ENCODE data around the gene KCNA2.

The KCNA2 gene

DNA sequence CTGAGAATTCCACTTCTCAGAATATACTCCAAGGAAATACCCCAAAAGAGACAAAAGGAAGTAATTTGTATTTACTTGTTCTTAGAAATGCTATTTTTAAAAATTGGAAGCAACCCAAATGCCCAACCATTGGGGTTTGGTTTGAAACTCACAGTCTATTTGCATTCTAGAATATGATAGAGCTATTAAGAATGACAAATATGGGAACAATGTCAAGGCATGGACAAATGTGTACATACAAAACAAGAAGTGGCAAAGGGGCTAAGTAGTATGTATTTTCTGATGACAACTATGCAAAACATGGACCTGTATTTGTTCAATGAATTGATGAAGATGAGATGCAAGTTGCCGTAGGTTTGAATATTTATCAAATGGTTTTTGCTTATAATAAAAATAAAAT is 32.8 kb downstream of the KCNA2 start:
- no peak overlapping the region for H3K4me3 ChIP-seq (ENCODE audit: low read length)
- no peak for DNase-seq (ENCODE audit: low read depth)
- TF ChIP-seq, protein P1, sequence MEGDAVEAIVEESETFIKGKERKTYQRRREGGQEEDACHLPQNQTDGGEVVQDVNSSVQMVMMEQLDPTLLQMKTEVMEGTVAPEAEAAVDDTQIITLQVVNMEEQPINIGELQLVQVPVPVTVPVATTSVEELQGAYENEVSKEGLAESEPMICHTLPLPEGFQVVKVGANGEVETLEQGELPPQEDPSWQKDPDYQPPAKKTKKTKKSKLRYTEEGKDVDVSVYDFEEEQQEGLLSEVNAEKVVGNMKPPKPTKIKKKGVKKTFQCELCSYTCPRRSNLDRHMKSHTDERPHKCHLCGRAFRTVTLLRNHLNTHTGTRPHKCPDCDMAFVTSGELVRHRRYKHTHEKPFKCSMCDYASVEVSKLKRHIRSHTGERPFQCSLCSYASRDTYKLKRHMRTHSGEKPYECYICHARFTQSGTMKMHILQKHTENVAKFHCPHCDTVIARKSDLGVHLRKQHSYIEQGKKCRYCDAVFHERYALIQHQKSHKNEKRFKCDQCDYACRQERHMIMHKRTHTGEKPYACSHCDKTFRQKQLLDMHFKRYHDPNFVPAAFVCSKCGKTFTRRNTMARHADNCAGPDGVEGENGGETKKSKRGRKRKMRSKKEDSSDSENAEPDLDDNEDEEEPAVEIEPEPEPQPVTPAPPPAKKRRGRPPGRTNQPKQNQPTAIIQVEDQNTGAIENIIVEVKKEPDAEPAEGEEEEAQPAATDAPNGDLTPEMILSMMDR (conservative IDR thresholded peaks at IDR 0.05; ENCODE audit: low read depth, low read length) = no peak

DNA sequence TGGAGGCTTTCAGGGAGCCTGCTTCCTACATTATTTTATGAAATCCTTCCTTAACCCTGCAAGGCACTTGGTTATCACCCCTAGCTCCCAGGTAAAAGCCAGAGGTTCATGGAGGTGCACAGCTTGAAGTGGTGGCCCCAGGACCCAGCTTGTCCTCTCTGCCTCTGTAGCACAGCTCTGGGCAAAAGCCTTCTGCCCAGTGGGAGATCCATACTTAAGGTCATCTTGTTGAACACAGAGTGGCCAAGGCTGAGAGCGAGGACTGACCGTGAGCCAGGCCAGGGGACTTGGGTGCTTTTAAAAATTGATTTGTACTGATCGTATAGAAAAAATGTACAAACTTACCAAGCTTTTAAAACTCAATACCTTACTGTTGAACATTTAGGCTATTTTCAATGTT is 33.4 kb downstream of the KCNA2 start:
- TF ChIP-seq, protein P1 (conservative IDR thresholded peaks at IDR 0.05; ENCODE audit: low read depth, low read length) = no peak
- no peak for DNase-seq (ENCODE audit: low read depth)
- H3K4me3 ChIP-seq (ENCODE audit: low read length) = no peak overlapping the region

DNA sequence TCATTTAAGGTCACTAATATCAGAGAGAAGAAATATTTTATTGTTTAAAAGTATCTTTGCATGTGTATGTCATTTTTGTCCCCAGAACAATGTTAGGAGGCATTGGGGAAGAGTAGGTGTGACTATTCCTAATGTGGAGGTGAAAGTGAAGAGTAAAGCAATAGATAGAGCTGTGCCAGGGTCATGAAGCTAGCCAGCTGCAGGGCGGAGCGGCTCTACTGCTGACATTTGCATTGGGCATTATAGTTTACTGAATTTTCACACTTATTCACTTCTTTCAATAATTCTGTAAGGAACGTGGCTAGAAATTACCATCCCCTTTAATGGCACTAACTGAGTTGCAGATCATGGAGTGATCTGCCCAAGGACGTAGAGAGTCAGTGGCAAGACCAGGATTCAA is 35.3 kb downstream of the KCNA2 start:
- TF ChIP-seq, protein P1 (conservative IDR thresholded peaks at IDR 0.05; ENCODE audit: low read depth, low read length) = no peak
- H3K4me3 ChIP-seq (ENCODE audit: low read length) = no peak overlapping the region
- DNase-seq (ENCODE audit: low read depth) = no peak

DNA sequence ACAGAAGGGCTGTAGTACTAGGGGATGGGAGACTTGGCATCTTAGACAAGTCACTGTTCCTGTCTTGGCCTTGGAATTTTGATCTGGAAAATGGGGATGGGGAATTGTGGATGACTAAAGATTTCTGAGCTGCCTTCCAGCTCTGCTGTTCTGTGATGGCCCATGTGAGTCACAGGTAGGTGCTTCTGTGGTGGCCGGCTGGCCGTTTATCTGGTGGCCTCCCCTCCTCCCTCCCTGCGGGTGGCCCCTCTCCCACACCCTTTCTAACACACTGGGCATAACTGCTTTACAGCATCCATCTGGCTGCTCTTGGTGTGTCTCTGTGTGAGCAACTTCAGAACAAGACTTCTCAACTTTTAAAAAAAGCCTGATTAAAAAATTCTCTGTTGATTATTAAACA is 35.9 kb downstream of the KCNA2 start:
- no peak overlapping the region for H3K4me3 ChIP-seq (ENCODE audit: low read length)
- TF ChIP-seq, protein P1 (conservative IDR thresholded peaks at IDR 0.05; ENCODE audit: low read depth, low read length) = no peak
- no peak for DNase-seq (ENCODE audit: low read depth)

DNA sequence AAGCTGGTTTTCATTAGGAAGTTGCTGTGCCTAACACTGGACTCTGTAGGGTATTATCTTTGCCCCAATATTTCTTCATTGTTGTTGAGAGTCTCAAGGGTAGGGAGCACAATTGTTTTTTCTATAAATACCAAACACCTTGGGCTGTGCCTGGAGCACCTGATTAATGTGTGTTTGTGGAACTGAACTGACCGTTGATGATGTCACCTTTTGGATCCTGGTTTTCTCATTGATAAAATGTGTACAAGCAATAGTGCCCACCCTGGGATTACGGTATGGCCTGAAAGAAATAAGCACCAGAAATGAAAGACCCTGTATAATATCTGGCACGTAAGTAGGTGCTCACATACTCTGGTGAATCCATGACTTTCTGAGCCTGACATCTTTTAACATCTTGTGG is 39.3 kb downstream of the KCNA2 start:
- no peak for DNase-seq (ENCODE audit: low read depth)
- H3K4me3 ChIP-seq (ENCODE audit: low read length) = no peak overlapping the region
- TF ChIP-seq, protein P1 (conservative IDR thresholded peaks at IDR 0.05; ENCODE audit: low read depth, low read length) = no peak

DNA sequence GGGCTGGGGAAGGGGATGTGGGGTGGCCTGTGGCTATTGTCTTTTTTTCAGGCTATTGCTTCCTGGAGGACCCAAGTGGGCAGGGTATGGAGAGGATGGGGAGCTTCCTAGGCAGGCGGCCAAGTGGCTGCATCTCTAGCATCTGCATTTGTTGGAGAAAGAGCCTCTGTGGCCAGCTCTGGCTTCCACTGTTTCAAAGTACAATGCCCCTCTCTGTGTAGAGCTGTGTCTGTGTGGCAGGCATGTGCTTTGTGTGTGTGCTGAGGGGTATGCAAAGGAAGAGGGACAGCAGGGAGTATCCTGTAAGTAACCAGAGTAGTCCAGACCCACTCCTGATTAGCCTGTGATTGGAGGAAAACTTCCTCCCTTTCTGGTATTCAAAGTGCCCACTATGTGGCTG is 40.6 kb downstream of the KCNA2 start:
- TF ChIP-seq, protein P1 (conservative IDR thresholded peaks at IDR 0.05; ENCODE audit: low read depth, low read length) = no peak
- DNase-seq (ENCODE audit: low read depth) = no peak
- no peak overlapping the region for H3K4me3 ChIP-seq (ENCODE audit: low read length)

DNA sequence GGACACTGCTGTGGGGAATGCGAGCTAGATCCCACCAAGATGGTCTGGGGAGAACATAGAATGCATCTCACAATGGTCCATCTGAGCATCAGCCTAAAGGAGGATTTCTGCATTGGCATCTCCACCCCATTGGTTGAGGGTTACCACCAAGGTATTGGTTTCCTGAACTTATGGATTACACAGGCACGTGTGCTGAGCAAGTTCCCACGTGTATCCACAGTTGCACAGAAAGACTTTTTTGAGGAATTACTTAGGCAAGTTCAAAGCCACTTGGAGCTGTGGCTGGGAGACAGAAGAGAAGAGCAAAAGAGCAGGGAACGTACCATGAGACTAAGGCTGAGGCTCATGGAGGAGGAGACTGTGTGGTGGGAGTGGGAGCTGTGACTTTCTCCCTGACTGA is 43.1 kb downstream of the KCNA2 start:
- DNase-seq (ENCODE audit: low read depth) = no peak
- no peak overlapping the region for H3K4me3 ChIP-seq (ENCODE audit: low read length)
- TF ChIP-seq, protein P1 (conservative IDR thresholded peaks at IDR 0.05; ENCODE audit: low read depth, low read length) = no peak

Measured in retinal pigment epithelial cell (primary cell).